CMK (cell line): ENCODE results near the gene MTHFR.
A peak's percentile ranks its signal among the peaks of the same experiment; 100 is the strongest.

Experiments used
- DNase-seq: peaks from one replicate; pipeline ENCODE4 v3.0.0-alpha.2; 2010; ENCODE audit warnings: low read depth

The MTHFR gene

DNA sequence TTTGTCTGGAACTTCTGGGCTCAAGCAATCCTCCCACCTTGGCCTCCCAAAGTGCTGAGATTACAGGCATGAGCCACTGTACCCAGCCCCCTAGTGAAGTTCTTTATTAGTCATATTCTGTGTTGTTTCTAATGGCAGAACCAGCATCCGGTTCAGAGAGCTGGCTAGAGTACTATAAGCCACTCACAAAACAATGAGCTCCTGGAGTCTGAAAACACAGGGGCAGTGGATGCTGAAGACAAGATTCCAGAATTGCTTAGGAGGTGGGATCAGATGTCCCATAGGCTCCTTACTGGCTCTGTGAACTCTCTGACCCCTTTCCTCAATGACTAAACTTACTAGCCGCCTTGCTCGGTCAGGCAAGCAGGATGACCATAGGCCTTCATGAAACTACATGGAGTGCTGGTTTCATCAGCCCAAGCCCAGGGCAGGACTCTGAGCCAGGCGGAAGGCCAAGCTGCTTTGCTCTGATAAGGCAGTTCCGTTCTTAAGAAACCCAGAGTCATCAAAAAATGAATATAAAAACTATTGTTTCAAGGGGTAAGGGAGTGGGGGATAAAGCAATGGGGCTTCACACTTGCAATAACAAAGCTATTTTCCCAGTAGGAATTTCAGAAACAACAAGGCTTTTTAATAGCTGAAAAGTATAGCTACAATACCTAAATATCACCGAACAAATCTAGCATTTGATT is 8.1 kb downstream of the MTHFR start:
- peak; percentile 91 for DNase-seq

- DNase-seq: no peak
These were observed 9.5 kb downstream of the MTHFR start for GRCh38 chr1:11796036-11796828.

- no peak for DNase-seq
These were observed 10.4 kb downstream of the MTHFR start for GRCh38 chr1:11795238-11795890.

GRCh38 chr1:11794446-11795237 is 11.1 kb downstream of the MTHFR start:
- DNase-seq: no peak

DNA sequence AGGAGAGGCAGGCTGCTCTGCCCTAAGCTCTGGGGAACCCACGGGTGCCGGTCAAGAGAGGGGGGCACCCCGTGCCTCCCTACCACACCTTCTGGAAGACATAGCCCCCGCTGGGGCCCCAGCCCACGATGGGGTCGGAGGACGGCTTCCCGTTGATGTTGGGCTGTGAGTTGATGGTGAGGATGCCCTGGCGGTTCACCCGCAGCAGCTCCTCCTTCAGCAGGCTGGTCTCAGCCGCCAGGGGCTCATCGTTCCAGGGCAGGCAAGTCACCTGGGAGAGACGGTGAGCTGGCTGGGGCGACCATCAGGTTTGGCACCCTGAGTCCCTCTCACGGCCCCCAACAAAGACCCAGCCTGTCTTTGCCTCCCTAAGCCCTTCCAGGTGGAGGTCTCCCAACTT is 11.9 kb downstream of the MTHFR start:
- DNase-seq: no peak

GRCh38 chr1:11792106-11792505 is 13.7 kb downstream of the MTHFR start:
- no peak for DNase-seq

- no peak for DNase-seq
These were observed 14.7 kb downstream of the MTHFR start for GRCh38 chr1:11790880-11791715.

DNA sequence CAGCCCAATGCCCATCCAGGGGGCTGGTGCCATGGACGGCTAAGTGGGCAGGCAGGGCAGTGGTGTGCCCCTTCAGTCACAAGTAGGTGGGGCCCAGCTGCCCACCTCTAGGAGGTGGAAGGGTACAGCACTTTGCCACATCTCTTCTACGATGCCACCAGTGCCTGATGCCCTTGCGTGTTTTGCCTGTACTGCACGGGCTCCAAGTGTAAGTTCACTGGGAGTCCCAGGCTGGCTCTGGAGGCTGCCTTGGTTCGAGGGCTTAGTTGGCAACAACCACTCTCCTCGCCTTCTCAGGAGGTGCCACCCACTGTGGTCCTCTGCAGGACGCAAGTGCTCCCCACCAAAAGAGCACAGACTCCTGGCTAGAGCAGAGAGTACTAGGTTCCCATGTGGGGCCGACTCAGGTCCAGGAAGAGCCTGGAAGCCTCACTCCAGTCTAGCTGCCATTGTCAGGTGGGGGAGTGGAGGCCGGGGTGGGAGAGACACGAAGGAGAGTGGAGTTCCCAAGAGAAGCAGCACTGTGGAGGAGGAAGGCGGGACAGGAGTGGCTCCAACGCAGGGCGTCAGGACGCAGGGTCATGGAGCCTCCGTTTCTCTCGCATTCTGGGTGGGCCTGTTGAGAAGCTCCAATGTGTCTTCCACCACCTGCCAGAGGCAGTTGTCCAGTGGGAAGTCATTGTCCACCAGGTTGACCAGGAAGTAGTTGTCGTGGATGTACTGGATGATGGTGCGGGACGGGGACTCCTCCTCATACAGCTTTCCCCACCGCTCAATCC is 15.5 kb downstream of the MTHFR start:
- no peak for DNase-seq

DNA sequence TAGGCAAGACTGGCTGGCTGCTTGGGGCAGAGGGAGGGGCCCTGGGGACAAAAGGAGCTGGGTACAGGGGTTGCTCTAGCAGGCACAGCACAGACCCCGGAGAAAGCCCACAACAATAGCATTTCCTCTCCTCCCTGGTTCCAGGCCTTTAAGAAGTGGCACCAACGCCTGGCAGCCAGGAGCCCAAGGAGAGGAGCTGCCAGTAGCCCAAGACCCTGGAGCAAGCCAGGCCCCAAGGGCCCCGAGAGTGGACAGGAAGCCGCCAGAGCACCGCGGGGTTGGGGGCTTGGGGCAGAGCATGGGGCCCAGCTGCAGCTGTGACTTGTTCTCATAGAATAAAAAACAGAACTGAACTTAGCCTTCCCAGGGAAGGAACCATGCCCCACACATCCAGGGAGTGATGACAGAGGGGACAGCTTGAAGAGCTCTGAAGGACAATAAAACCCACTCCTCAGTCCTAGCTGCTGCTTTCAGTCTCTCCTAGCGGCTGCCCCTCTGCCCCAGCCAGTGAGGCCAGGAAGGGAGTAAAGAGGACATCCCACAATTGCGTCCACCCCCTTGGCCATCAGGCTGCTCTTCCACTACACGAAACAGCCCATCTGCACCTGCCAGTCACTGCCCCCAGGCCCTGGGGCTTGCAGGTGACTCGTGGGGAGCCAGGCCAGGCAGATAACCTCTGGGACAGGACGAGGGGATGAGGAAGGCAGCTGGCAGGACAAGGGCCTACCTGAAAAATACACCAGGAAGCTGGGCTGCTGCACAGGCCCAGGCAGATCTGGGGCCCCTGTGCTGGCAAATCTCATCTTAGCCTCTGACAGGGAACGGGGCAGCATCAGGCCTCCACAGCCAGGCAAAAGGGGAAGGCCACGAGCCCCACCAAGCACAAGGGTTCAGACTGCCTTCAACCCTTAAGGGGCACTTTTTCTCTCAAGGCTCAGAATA is 16.4 kb downstream of the MTHFR start:
- no peak for DNase-seq

- no peak for DNase-seq
These were observed 17.2 kb downstream of the MTHFR start for GRCh38 chr1:11788549-11789053.

DNA sequence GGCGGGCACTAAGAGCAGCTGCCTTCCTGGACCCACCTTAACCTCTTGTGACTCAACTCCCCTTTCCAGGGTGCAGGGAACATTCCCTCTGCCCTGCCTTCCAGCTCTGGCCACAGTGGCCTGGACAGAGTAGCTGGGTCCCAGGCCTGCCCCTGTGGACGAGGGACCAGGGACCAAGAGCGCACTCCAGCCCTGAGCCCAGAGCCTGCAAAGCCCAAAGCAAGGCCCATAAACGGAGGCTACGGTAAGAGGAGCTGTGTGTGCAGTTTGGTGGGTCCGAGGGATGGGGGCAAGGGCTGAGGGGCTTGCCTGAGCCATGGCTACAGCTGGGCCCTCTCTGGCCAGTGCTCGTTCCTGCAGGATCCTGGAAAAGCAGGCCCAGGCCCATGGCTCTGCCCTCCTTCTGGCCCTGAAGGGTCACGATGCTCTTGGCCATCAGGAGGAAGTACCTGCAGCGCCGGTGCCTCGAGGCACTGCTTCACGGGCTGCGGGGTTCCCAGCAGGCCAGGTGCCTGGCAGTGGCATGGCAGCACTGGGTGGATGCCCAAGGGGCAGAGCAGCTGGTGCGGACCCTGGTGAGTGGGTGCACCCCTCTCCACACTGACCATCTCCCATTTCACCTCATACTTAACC is 17.8 kb downstream of the MTHFR start:
- no peak for DNase-seq

GRCh38 chr1:11787251-11787803 is 18.4 kb downstream of the MTHFR start:
- DNase-seq: no peak

- DNase-seq: no peak
These were observed 19.6 kb downstream of the MTHFR start for GRCh38 chr1:11786168-11786567.

DNA sequence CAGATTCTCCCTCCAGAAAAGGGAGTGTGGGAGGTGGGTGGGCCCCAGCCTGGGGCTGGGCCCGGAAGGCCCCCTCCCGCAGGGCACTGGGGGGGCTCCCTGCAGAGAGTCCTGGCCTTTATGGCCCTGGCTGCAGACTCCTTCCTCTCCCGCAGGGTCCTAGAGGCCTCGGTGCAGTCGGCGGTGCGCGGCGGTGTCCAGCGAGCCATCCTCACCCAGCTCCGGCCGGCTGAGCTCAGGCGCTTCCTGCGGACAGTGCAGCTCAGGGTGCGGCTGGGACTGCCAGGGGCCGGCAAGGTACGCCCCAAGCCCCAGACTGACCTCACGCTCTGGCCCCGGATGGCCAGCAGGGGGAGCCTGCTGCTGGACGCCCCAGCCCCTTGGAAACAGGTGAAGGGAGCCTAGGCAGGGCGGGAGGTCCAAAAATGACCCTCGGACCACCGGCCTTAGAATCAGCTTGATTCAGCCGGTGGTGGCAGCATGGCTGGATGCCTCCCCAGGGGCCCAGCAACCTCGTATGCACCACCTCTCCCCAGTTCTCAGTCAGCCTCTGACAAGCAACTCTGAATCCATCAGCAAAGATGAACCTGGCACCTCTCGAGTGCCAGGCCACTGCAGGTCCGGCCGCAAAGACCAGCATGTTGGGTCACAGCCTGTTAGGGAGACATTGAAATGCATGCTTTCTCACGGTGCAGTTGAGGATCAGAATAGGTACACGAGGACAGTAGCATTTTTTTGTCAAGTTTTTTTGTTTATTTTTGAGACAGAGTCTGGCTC is 20.6 kb downstream of the MTHFR start:
- peak; percentile 44 for DNase-seq

DNA sequence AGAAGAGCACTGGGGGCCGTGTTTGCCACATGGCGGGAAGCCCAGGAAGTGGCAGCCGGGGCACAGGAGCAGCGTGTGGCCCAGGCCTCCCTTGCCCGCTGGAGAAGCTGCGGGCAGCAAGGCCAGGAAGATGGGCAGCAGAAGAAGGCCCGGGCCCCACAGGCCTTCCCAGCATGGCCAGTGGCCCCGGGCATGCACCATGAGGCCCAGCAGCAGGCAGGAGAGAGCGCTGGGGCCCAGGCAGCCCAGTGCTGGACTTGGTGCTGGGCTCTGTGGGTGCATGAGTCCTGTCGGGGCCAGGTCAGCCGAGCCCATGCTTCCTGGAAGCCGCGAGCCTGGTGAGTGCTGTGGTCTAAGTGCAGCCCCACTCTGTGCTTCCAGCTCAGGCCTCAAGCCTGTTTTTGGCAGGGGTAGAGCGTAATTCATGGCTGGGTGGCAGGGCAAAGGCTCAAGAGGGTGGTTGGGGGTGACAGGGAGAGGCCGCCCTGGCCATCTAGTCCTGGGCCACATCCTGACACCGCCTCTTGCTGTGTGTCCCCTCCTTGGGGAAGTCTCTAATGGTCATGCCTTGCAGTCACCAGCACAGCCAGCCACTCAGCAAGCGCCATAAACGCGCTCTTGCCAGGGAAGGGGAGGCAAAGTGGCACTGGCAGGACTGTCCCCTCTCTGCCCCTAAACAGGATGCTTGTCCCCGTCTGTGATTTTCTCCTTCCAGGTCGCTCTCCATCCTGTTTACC is 21.3 kb downstream of the MTHFR start:
- DNase-seq: no peak

DNA sequence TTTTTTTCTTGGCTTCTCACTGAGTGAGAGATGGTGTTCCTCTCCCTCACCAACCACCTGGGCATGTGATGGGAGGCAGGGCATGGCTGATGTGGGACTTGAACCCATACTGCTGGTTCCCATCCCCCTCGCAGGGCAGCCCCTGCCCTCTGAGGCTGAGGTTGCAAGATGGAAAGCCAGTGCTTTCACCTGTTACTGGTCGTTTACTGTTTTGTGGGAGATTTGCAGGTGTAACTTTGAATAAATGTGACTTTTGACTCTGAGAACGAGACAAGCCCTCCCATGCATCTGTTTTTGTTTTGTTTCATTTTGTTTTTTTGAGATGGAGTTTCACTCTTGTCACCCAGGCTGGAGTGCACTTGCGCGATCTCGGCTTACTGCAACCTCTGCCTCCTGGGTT is 22.2 kb downstream of the MTHFR start:
- DNase-seq: no peak
